Measurements from ENCODE around the gene B3GALT6. TPM values are rescaled to one million over a fixed set of nuclear protein-coding genes. Genes with fewer than 3 reads are reported as not detected.
"Not testable (repeated sequence)": the region's sequence is repeated elsewhere in the genome, so short reads cannot be mapped to it uniquely, and the experiment has no call there.

B3GALT6 gene
- total RNA-seq, 1 donor from 2014 or later, result 16.5 TPM

GRCh38 chr1:1244192-1244811 is 12.3 kb downstream of the B3GALT6 start:
- no peak for DNase-seq

- DNase-seq, result no peak
Observed at GRCh38 chr1:1245178-1245816, 13.3 kb downstream of the B3GALT6 start.

GRCh38 chr1:1245817-1246576 is 14.0 kb downstream of the B3GALT6 start:
- DNase-seq, result no peak

GRCh38 chr1:1246577-1247340 is 14.7 kb downstream of the B3GALT6 start, which contains the start of gene C1QTNF12:
Gene C1QTNF12 (minus strand): TSS chr1:1246722. CDS start chr1:1246690, 32 bp downstream.
- DNase-seq, result no peak

- DNase-seq, result no peak
Observed at GRCh38 chr1:1247341-1247913, 15.4 kb downstream of the B3GALT6 start.

- DNase-seq, result not testable (repeated sequence)
Observed at GRCh38 chr1:1248009-1248913, 16.2 kb downstream of the B3GALT6 start.

- DNase-seq, result no peak
Observed at GRCh38 chr1:1250786-1251284, 18.8 kb downstream of the B3GALT6 start.

GRCh38 chr1:1253314-1253713 is 21.3 kb downstream of the B3GALT6 start:
- no peak for DNase-seq

GRCh38 chr1:1253972-1254666 is 22.1 kb downstream of the B3GALT6 start:
- DNase-seq, result no peak

- DNase-seq, result no peak
Observed at GRCh38 chr1:1254667-1254998, 22.6 kb downstream of the B3GALT6 start.

- no peak for DNase-seq
Observed at GRCh38 chr1:1255078-1255477, 23.0 kb downstream of the B3GALT6 start.

GRCh38 chr1:1255611-1256010 is 23.6 kb downstream of the B3GALT6 start:
- no peak for DNase-seq

GRCh38 chr1:1256956-1257871 is 25.2 kb downstream of the B3GALT6 start:
- DNase-seq, result no peak

GRCh38 chr1:1259119-1259488 is 27.1 kb downstream of the B3GALT6 start:
- no peak for DNase-seq

GRCh38 chr1:1259540-1259939 is 27.5 kb downstream of the B3GALT6 start:
- DNase-seq, result no peak

- DNase-seq, result no peak
Observed at GRCh38 chr1:1259951-1260600, 28.0 kb downstream of the B3GALT6 start.

- no peak for DNase-seq
Observed at GRCh38 chr1:1260843-1261560, 29.0 kb downstream of the B3GALT6 start.

GRCh38 chr1:1262071-1262470 is 30.0 kb downstream of the B3GALT6 start:
- no peak for DNase-seq
